Neural crest cell (in vitro differentiated cells): ENCODE data around the gene PM20D1. TPM values are rescaled to one million over a fixed set of nuclear protein-coding genes. Genes with fewer than 3 reads are reported as not detected.

Source experiments
- DNase-seq: peaks from one replicate; pipeline ENCODE4 v3.0.0; 2021; ENCODE audit warnings: low read depth, mixed read lengths, low spot score
- H3K27ac Mint-ChIP-seq: one replicate; pipeline ENCODE4 v1.8.0; 2021; ENCODE audit warnings: mild to moderate bottlenecking, mixed read lengths; ENCODE audit not compliant: unreplicated experiment
- H3K27me3 Mint-ChIP-seq: 2 replicates; pipeline ENCODE4 v1.8.0; 2021; ENCODE audit warnings: low read depth, mild to moderate bottlenecking, mixed read lengths
- H3K36me3 Mint-ChIP-seq: 2 replicates; pipeline ENCODE4 v1.8.0; 2021; ENCODE audit warnings: low read depth, mild to moderate bottlenecking, mixed read lengths
- H3K4me1 Mint-ChIP-seq: 2 replicates; pipeline ENCODE4 v1.8.0; 2021; ENCODE audit warnings: mixed read lengths
- H3K4me3 Mint-ChIP-seq: one replicate; pipeline ENCODE4 v1.8.0; 2021; ENCODE audit warnings: mild to moderate bottlenecking, mixed read lengths
- H3K9me3 Mint-ChIP-seq: 2 replicates; pipeline ENCODE4 v1.8.0; 2021; ENCODE audit warnings: mixed read lengths
- total RNA-seq: library from RNA; stranded (reverse); gene quantifications from 2 replicates; pipeline ENCODE4 v1.2.1, GENCODE V29; 2021
- TF ChIP-seq, protein P1 (sequence below): fragments of 200-600 bp; sonication (generic); conservative IDR thresholded peaks from 2 replicates; pipeline ENCODE4 v1.5.0; 2021; ENCODE audit warnings: antibody characterized with exemption, mild to moderate bottlenecking

The PM20D1 gene
- total RNA-seq, 1 donor from 2014 or later: not detected

DNA sequence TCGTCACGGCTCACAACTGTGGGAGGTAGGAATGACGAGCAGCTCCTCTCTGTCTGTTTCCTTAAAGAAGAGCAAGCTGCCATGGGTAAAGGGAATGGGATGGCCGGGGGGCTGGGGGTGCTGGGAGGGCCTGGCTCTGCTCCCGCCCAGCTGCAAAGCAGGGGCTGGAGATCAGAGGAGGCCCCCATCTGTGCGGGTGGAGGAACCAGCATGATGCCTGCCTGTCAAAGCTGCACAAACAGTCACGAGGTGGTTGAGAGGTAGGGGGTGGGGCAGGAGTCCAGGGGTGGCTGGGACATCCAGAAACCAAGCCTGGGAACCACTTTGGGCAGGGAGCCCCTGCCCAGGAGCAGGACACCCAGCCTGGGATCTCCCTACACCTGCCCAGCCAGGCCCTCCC lies 49.5 kb downstream of the PM20D1 start:
- TF ChIP-seq, protein P1, sequence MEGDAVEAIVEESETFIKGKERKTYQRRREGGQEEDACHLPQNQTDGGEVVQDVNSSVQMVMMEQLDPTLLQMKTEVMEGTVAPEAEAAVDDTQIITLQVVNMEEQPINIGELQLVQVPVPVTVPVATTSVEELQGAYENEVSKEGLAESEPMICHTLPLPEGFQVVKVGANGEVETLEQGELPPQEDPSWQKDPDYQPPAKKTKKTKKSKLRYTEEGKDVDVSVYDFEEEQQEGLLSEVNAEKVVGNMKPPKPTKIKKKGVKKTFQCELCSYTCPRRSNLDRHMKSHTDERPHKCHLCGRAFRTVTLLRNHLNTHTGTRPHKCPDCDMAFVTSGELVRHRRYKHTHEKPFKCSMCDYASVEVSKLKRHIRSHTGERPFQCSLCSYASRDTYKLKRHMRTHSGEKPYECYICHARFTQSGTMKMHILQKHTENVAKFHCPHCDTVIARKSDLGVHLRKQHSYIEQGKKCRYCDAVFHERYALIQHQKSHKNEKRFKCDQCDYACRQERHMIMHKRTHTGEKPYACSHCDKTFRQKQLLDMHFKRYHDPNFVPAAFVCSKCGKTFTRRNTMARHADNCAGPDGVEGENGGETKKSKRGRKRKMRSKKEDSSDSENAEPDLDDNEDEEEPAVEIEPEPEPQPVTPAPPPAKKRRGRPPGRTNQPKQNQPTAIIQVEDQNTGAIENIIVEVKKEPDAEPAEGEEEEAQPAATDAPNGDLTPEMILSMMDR: no peak
- H3K9me3 Mint-ChIP-seq: no peaks in the 10 kb centered on the region
- peaks cover 12% of the 10 kb centered on the region for H3K36me3 Mint-ChIP-seq
- no peak for DNase-seq
- H3K4me3 Mint-ChIP-seq: no peak overlapping the region
- peaks cover 1% of the 10 kb centered on the region for H3K4me1 Mint-ChIP-seq
- no peaks in the 10 kb centered on the region for H3K27me3 Mint-ChIP-seq
- H3K27ac Mint-ChIP-seq: peak overlapping the region; percentile 43

DNA sequence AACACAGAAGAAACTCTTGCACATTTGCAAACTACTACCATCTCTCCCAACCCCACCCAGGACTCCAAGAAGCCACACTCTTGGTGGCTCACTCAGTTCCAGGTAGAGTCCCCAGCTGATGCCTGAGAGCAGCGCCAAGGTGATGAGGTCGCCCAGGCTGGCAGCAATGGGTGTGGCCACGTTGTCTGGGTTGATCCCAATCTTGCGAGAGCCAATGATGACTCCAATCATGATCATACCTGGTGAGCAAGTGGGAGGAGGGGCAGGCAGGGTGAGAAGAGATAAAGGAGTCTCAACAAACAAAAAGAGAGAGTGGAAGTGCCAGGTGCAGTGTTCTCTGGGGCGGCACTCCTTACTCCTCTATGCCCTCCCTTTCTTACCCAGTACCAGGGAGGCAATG lies 51.4 kb downstream of the PM20D1 start:
- TF ChIP-seq, protein P1: no peak
- no peaks in the 10 kb centered on the region for H3K4me1 Mint-ChIP-seq
- H3K27me3 Mint-ChIP-seq: no peaks in the 10 kb centered on the region
- no peak overlapping the region for H3K27ac Mint-ChIP-seq
- no peaks in the 10 kb centered on the region for H3K9me3 Mint-ChIP-seq
- DNase-seq: no peak
- peaks cover 8% of the 10 kb centered on the region for H3K36me3 Mint-ChIP-seq
- H3K4me3 Mint-ChIP-seq: no peak overlapping the region

DNA sequence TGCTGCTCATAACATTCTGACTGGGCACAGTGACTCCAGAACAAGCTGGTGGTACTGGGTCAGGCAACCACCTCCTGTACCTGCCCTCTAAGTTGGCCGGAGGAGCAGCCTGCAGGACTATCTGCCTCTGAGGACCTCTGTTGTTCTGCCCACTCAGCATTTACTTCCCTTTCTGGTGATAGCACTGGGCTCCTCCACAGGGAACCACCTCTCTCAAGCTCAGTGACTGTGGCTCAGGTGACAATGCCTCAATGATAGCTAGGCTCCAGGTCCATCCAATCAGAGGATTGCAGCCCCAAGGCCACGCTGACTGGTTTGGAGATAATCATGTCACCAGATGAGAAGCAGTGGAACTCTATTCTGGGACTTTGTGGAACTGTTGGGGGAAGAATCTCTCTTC lies 52.8 kb downstream of the PM20D1 start:
- Mint-ChIP-seq H3K27ac (peak overlapping the region; percentile 46), H3K9me3 (no peaks in the 10 kb centered on the region), H3K4me1 (no peaks in the 10 kb centered on the region), H3K4me3 (no peak overlapping the region), H3K27me3 (no peaks in the 10 kb centered on the region), H3K36me3 (peaks cover 8% of the 10 kb centered on the region)
- TF ChIP-seq, protein P1: no peak
- no peak for DNase-seq

DNA sequence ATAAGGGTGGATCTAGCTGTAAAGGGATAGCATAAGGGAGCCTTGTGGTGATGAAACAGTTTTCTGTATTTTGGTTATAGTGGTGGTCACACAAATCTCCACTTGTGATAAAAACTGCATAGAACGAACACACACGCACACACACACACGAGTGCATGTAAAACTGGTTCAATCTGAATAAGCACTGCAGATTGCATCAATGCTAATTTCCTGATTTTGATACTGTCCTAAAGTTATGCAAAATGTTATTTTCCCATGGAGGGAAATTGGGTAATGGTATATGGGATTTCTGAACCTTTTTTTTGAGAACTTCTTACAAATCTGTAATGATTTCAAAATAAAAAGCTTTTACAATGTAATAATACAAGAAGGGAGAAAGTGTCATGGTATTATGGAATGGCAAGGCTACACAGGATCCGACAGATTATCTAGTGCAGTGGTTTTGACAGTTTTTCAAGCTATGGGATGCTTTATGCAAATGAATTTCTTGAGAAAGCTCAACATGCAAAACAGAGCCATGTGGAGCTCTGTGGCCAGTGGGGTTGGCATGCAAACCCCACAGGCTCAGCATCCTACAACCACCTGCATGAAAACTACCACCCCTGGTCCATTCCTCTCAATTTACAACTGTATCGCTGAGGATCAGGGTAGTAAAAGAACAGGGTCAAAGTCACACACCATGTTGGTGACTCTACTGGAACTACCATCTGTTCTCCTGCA lies 55.8 kb downstream of the PM20D1 start:
- no peak overlapping the region for H3K4me3 Mint-ChIP-seq
- TF ChIP-seq, protein P1: no peak
- no peak overlapping the region for H3K27ac Mint-ChIP-seq
- no peaks in the 10 kb centered on the region for H3K27me3 Mint-ChIP-seq
- H3K4me1 Mint-ChIP-seq: peaks cover 7% of the 10 kb centered on the region
- DNase-seq: no peak
- peaks cover 10% of the 10 kb centered on the region for H3K36me3 Mint-ChIP-seq
- H3K9me3 Mint-ChIP-seq: no peaks in the 10 kb centered on the region

DNA sequence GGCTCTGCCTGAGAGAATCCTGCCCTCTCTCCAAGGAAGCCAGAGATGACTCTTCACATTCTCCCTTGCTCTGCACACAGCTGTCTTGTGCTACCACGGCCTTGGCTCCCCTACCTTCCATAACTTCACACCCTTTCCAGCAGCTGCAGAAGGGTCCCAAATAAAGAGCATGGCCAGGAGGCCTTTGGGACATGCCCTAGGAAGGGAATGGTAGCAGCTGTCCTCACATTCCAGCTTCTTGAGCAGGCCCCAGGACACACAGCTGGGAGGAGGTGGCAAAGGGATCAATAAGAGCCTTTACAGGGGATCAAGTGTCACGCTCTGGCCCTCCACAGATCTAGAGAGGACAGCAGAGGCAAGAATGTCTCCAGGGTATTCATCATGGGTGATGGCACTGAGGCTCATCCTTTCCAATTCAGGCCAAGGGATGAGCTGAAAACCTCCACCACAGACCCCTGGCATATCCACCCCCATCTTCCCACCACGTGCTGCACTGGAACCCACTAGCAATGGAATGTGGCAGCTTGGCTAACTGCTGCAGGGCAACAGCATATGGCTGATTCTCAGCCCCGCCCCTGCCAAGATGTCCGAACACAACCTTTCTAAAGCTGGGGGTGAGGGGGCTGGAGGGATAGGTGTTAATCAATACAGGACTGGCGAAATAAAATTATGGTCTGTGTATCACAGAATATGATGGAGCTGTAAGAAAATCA lies 56.8 kb downstream of the PM20D1 start:
- peaks cover 7% of the 10 kb centered on the region for H3K4me1 Mint-ChIP-seq
- no peaks in the 10 kb centered on the region for H3K9me3 Mint-ChIP-seq
- TF ChIP-seq, protein P1: no peak
- H3K27ac Mint-ChIP-seq: no peak overlapping the region
- peaks cover 5% of the 10 kb centered on the region for H3K36me3 Mint-ChIP-seq
- H3K27me3 Mint-ChIP-seq: no peaks in the 10 kb centered on the region
- DNase-seq: no peak
- no peak overlapping the region for H3K4me3 Mint-ChIP-seq
